OCI-LY3 (cell line): ENCODE results near the gene SLC4A9.

ENCODE experiments used
- H2AFZ ChIP-seq: fragments of 200-600, 300-600 bp; shearing (Covaris generic); 2 replicates; pipeline ENCODE4 v1.6.0; 2014; ENCODE audit warnings: antibody characterized with exemption, low read depth, low read length
- H3K27ac ChIP-seq: fragments of 200-600, 300-600 bp; sonication (generic); 2 replicates; pipeline ENCODE4 v1.5.1; 2014; ENCODE audit warnings: mild to moderate bottlenecking, low read length, moderate library complexity, mixed read lengths
- H3K27me3 ChIP-seq: fragments of 200-600, 300-600 bp; sonication (generic); 2 replicates; pipeline ENCODE4 v1.6.1; 2014; ENCODE audit warnings: low read depth, low read length, mixed read lengths
- H3K36me3 ChIP-seq: fragments of 200-600, 300-600 bp; sonication (generic); replicated peaks from 2 replicates; pipeline ENCODE3; 2014; ENCODE audit warnings: low read depth, low read length, mixed read lengths
- H3K4me1 ChIP-seq: fragments of 300-600, 200-600 bp; sonication (generic); 2 replicates; pipeline ENCODE4 v1.6.1; 2014; ENCODE audit warnings: low read length, mixed read lengths
- H3K4me2 ChIP-seq: fragments of 200-600, 300-600 bp; sonication (generic); 2 replicates; pipeline ENCODE4 v1.6.1; 2014; ENCODE audit warnings: low read length, mixed read lengths
- H3K4me3 ChIP-seq: fragments of 300-600, 200-600 bp; sonication (generic); 2 replicates; pipeline ENCODE4 v1.5.1; 2014; ENCODE audit warnings: antibody characterized with exemption, mild to moderate bottlenecking, low read length, moderate library complexity
- H3K79me2 ChIP-seq: fragments of 300-600, 200-600 bp; shearing (Covaris generic); 2 replicates; pipeline ENCODE4 v1.6.1; 2014; ENCODE audit warnings: mild to moderate bottlenecking, low read length, mixed read lengths
- H3K9ac ChIP-seq: fragments of 300-600, 200-600 bp; shearing (Covaris generic); 2 replicates; pipeline ENCODE4 v1.6.0; 2014; ENCODE audit warnings: mild to moderate bottlenecking, low read length, moderate library complexity
- H3K9me3 ChIP-seq: fragments of 200-600, 300-600 bp; shearing (Covaris generic); 2 replicates; pipeline ENCODE4 v1.6.1; 2014; ENCODE audit warnings: low read length, mixed read lengths; ENCODE audit not compliant: insufficient read depth
- H4K20me1 ChIP-seq: fragments of 200-600, 300-600 bp; sonication (generic); 2 replicates; pipeline ENCODE4 v1.6.1; 2016; ENCODE audit warnings: low read length, mixed read lengths; ENCODE audit not compliant: insufficient read depth
- CTCF ChIP-seq: fragments of 200-600, 300-600 bp; sonication (generic); IDR thresholded peaks from 2 replicates; pipeline ENCODE4 v1.5.1; 2014; ENCODE audit warnings: antibody characterized with exemption, low read length, low read depth
- EZH2phosphoT487 ChIP-seq: fragments of 200-600 bp; shearing (Covaris generic); IDR thresholded peaks from 2 replicates; pipeline ENCODE4 v1.6.1; 2018; ENCODE audit warnings: antibody characterized with exemption, mixed run types, low read depth

Gene SLC4A9

GRCh38 chr5:140413230-140413629 is 53.2 kb downstream of the SLC4A9 start:
- Histone ChIP-seq H3K79me2 (peaks cover 98% of the 10 kb centered on the region), H2AFZ (no peak overlapping the region), H3K4me2 (no peak overlapping the region), H3K4me3 (no peak overlapping the region), H3K9ac (no peak overlapping the region), H3K27ac (no peak overlapping the region), H4K20me1 (peaks cover 45% of the 10 kb centered on the region), H3K36me3 (no peaks in the 10 kb centered on the region), H3K9me3 (no peaks in the 10 kb centered on the region), H3K27me3 (no peaks in the 10 kb centered on the region), H3K4me1 (0 out of 2 replicates have a peak, but pooled peaks cover 2% of the 10 kb centered on the region)
- no peak for TF ChIP-seq CTCF
- no peak for TF ChIP-seq EZH2phosphoT487

- Histone ChIP-seq H3K27ac (no peak overlapping the region), H3K36me3 (no peaks in the 10 kb centered on the region), H3K4me1 (no peaks in the 10 kb centered on the region), H3K79me2 (peaks cover 96% of the 10 kb centered on the region), H2AFZ (no peak overlapping the region), H4K20me1 (peaks cover 52% of the 10 kb centered on the region), H3K4me3 (no peak overlapping the region), H3K27me3 (no peaks in the 10 kb centered on the region), H3K4me2 (no peak overlapping the region), H3K9me3 (no peaks in the 10 kb centered on the region), H3K9ac (no peak overlapping the region)
- TF ChIP-seq CTCF (no peak), EZH2phosphoT487 (no peak)
These were observed 57.2 kb downstream of the SLC4A9 start for GRCh38 chr5:140417235-140417634.

GRCh38 chr5:140418862-140419520 is 59.0 kb downstream of the SLC4A9 start:
- H2AFZ ChIP-seq, result no peak overlapping the region
- H3K9me3 ChIP-seq, result no peaks in the 10 kb centered on the region
- no peaks in the 10 kb centered on the region for H3K27me3 ChIP-seq
- H3K36me3 ChIP-seq, result no peaks in the 10 kb centered on the region
- H3K4me1 ChIP-seq, result no peaks in the 10 kb centered on the region
- peaks cover 96% of the 10 kb centered on the region for H3K79me2 ChIP-seq
- H3K4me2 ChIP-seq, result no peak overlapping the region
- no peak for TF ChIP-seq EZH2phosphoT487
- TF ChIP-seq CTCF, result no peak
- H3K9ac ChIP-seq, result no peak overlapping the region
- peaks cover 54% of the 10 kb centered on the region for H4K20me1 ChIP-seq
- H3K27ac ChIP-seq, result no peak overlapping the region
- no peak overlapping the region for H3K4me3 ChIP-seq

GRCh38 chr5:140420226-140420570 is 60.2 kb downstream of the SLC4A9 start:
- Histone ChIP-seq H3K27me3 (no peaks in the 10 kb centered on the region), H3K36me3 (no peaks in the 10 kb centered on the region), H3K4me1 (no peaks in the 10 kb centered on the region), H2AFZ (no peak overlapping the region), H3K4me3 (no peak overlapping the region), H3K4me2 (no peak overlapping the region), H4K20me1 (peaks cover 59% of the 10 kb centered on the region), H3K9ac (no peak overlapping the region), H3K79me2 (peaks cover 96% of the 10 kb centered on the region), H3K27ac (no peak overlapping the region), H3K9me3 (no peaks in the 10 kb centered on the region)
- TF ChIP-seq CTCF, result no peak
- TF ChIP-seq EZH2phosphoT487, result no peak
